Upper lobe of right lung (tissue), 1 donor: ENCODE data around the gene JAGN1. TPM values are rescaled to one million over a fixed set of nuclear protein-coding genes. Genes with fewer than 3 reads are reported as not detected.

ENCODE experiments used
- ATAC-seq: fragments of 200-7000 bp; cut with Tn5 transposase; one replicate; pipeline ENCODE4 v1.9.1; 2020; ENCODE audit warnings: mild to moderate bottlenecking, moderate library complexity
- DNase-seq: peaks from one replicate; pipeline ENCODE4 v3.0.0-alpha.2; 2020
- H3K27ac ChIP-seq: fragments of 200-600 bp; one replicate; pipeline ENCODE4 v1.8.0; 2022
- H3K27me3 ChIP-seq: fragments of 200-600 bp; one replicate; pipeline ENCODE4 v1.8.0; 2022; ENCODE audit warnings: mild to moderate bottlenecking
- H3K36me3 ChIP-seq: fragments of 200-600 bp; one replicate; pipeline ENCODE4 v1.8.0; 2022
- H3K4me1 ChIP-seq: fragments of 200-600 bp; one replicate; pipeline ENCODE4 v1.8.0; 2022
- H3K4me3 ChIP-seq: fragments of 200-600 bp; one replicate; pipeline ENCODE4 v1.8.0; 2022; ENCODE audit warnings: mild to moderate bottlenecking
- H3K9me3 ChIP-seq: fragments of 200-600 bp; one replicate; pipeline ENCODE4 v1.8.0; 2022
- intact Hi-C: fragments of 100-400 bp; cut with DNase I; formaldehyde crosslinking; loops from one replicate; pipeline ENCODE4 v1.11.0; 2022
- total RNA-seq: library from RNA; stranded (reverse); fragmentation: NEBNext Ultra II Directional; extraction: Animal tissue kit (Norgen Biotek cat#: 25700); gene quantifications from one replicate; pipeline ENCODE4 v1.2.1, GENCODE V29; 2021
- TF ChIP-seq, protein P1 (sequence below): fragments of 200-600 bp; IDR thresholded peaks from one replicate; pipeline ENCODE4 v1.8.0; 2022; ENCODE audit warnings: antibody characterized with exemption
- donor health status: DM: no; HTN: yes; CAD: no; lungs with severe emphysema.

JAGN1 gene
- total RNA-seq, 1 donor from 2014 or later = 28.7 TPM

DNA sequence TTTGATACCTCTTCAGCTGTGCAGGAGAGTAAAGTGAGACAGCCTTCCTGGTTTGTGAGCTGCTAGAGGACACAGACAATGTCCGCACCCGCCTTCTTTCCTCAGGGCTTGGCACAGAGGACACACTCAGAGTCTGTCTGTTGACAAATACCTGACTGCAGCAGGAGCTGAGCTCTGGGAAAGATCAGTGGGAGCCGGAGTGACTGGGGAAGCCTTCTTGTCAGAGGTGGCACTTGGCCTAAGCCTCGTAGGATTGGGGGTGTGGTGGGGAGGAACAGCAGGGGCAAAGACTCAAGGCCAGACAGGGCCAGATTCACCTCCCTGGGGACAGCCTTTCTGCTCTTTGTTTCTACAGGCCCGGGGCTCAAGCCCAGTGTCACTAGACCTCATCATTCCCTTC is 23.2 kb downstream of the JAGN1 start:
- H3K36me3 ChIP-seq = no peaks in the 10 kb centered on the region
- no peaks in the 10 kb centered on the region for H3K27me3 ChIP-seq
- intact Hi-C loops = no loop called here
- H3K27ac ChIP-seq = no peak overlapping the region
- H3K9me3 ChIP-seq = no peaks in the 10 kb centered on the region
- ATAC-seq (no peak), DNase-seq (no peak)
- H3K4me1 ChIP-seq = peaks cover 38% of the 10 kb centered on the region
- TF ChIP-seq, protein P1, sequence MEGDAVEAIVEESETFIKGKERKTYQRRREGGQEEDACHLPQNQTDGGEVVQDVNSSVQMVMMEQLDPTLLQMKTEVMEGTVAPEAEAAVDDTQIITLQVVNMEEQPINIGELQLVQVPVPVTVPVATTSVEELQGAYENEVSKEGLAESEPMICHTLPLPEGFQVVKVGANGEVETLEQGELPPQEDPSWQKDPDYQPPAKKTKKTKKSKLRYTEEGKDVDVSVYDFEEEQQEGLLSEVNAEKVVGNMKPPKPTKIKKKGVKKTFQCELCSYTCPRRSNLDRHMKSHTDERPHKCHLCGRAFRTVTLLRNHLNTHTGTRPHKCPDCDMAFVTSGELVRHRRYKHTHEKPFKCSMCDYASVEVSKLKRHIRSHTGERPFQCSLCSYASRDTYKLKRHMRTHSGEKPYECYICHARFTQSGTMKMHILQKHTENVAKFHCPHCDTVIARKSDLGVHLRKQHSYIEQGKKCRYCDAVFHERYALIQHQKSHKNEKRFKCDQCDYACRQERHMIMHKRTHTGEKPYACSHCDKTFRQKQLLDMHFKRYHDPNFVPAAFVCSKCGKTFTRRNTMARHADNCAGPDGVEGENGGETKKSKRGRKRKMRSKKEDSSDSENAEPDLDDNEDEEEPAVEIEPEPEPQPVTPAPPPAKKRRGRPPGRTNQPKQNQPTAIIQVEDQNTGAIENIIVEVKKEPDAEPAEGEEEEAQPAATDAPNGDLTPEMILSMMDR = no peak
- no peak overlapping the region for H3K4me3 ChIP-seq

DNA sequence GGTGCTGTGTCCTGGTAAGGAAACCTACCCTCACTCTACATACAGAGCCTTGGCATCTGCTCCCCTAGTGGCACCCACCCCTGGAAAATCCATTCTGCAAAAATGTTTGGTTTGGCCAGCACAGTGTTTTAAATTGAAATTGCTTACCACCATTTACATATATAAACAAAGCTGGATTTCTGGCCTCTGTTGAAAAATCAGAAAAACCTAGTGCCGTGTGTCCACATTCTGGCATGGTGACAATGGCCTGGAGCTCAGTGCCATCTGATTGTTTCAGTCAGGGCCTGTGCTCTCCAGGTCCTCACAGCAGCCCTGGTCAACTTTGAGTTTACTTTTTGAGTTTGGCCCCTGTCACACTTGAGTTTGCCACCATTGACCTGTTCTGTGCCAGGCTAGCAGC is 23.6 kb downstream of the JAGN1 start:
- Histone ChIP-seq H3K4me1 (peaks cover 39% of the 10 kb centered on the region), H3K36me3 (no peaks in the 10 kb centered on the region), H3K9me3 (no peaks in the 10 kb centered on the region), H3K27me3 (no peaks in the 10 kb centered on the region), H3K27ac (no peak overlapping the region), H3K4me3 (no peak overlapping the region)
- DNase-seq (no peak), ATAC-seq (no peak)
- intact Hi-C loops = no loop called here
- TF ChIP-seq, protein P1 = no peak

DNA sequence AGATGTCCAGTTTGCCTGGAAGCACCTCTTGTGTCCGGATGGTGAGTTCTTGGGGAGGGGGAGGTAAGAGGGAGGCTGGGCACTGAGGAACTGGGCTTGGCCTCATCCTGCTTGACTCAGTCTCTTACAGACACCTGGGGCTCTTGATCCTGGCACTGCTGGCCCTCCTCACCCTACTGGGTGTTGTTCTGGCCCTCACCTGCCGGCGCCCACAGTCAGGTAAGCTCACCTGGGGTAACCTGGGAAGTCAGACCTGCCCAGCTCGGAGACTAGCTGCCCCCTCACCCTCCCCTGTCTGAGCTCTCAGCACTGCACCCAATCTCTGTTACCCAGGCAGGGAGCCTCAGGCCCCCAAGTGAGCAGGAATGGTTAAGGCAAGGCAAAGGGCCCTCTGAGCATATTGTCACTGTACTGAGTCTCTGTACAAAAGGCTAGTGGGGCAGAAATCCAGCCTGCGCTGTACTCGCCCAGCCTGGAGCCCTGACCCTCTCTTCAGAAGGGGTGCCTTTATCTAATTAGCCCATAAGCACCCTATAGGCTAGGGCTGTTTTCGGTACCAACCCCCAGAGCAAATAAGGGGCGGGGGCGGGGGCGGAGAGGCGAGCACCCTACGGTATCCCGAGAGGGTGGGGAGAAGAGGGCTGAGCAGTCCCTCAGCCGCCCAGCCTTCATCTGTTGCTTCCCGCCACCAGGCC is 24.3 kb downstream of the JAGN1 start:
- TF ChIP-seq, protein P1 = no peak
- intact Hi-C loops = no loop called here
- DNase-seq (no peak), ATAC-seq (no peak)
- Histone ChIP-seq H3K27ac (peak overlapping the region; percentile 71), H3K9me3 (no peaks in the 10 kb centered on the region), H3K27me3 (no peaks in the 10 kb centered on the region), H3K4me1 (peaks cover 39% of the 10 kb centered on the region), H3K4me3 (peak overlapping the region; percentile 57), H3K36me3 (no peaks in the 10 kb centered on the region)

DNA sequence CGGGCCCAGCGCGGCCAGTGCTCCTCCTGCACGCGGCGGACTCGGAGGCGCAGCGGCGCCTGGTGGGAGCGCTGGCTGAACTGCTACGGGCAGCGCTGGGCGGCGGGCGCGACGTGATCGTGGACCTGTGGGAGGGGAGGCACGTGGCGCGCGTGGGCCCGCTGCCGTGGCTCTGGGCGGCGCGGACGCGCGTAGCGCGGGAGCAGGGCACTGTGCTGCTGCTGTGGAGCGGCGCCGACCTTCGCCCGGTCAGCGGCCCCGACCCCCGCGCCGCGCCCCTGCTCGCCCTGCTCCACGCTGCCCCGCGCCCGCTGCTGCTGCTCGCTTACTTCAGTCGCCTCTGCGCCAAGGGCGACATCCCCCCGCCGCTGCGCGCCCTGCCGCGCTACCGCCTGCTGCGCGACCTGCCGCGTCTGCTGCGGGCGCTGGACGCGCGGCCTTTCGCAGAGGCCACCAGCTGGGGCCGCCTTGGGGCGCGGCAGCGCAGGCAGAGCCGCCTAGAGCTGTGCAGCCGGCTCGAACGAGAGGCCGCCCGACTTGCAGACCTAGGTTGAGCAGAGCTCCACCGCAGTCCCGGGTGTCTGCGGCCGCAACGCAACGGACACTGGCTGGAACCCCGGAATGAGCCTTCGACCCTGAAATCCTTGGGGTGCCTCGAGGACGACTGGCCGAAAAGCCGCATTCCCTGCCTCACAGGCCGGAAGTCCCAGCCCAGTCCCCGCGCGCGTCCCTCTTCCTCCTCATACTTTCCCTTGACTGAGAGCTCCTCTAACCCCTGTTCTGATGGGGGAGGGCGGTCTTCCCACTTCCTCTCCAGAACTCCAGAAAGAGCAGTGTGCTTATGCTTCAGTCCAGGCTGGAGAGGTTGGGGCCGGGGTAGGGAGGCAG is 25.1 kb downstream of the JAGN1 start:
- Histone ChIP-seq H3K9me3 (no peaks in the 10 kb centered on the region), H3K4me1 (peaks cover 39% of the 10 kb centered on the region), H3K27ac (peak overlapping the region; percentile 71), H3K4me3 (peak overlapping the region; percentile 57), H3K27me3 (no peaks in the 10 kb centered on the region), H3K36me3 (no peaks in the 10 kb centered on the region)
- ATAC-seq (peak; percentile 83), DNase-seq (peak; percentile 92)
- TF ChIP-seq, protein P1 = peak; percentile 37
- intact Hi-C loops = no loop called here

DNA sequence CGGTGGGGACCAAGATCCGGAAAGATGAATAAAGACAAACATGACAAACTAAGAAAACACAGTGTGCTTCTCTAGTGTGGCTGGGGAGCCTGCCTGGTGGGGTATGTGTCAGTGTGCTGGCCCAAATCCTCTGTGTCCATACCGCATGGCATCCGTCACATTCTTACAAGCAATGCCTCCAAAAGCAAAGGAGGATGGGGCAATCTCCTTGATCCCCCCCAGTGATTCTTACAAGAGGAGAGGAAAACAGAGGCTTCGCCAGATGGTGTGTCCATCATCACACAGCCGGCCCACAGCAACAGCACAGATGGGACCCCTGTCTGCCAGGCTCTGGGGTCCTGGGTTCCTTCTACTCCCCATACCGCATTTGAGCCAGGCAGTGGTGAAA is 25.9 kb downstream of the JAGN1 start:
- intact Hi-C loops = no loop called here
- DNase-seq = no peak
- Histone ChIP-seq H3K36me3 (no peaks in the 10 kb centered on the region), H3K27me3 (no peaks in the 10 kb centered on the region), H3K4me1 (peaks cover 39% of the 10 kb centered on the region), H3K27ac (peak overlapping the region; percentile 71), H3K9me3 (no peaks in the 10 kb centered on the region), H3K4me3 (peak overlapping the region; percentile 57)
- ATAC-seq = no peak
- TF ChIP-seq, protein P1 = no peak
